ENCODE measurements around the gene SMARCA2.

GRCh38 chr9:2130941-2131340 lies 115.8 kb downstream of the SMARCA2 start:
- no peak for TF ChIP-seq CTCF (IDR thresholded peaks at IDR 0.05)
- TF ChIP-seq POLR2A (IDR thresholded peaks at IDR 0.05), result no peak

Measured in thyroid gland (tissue), 4 donors.